Measurements from ENCODE around the gene GSTM4. TPM values are rescaled to one million over a fixed set of nuclear protein-coding genes. Genes with fewer than 3 reads are reported as not detected.
A peak's percentile ranks its signal among the peaks of the same experiment; 100 is the strongest.

GSTM4 gene
- total RNA-seq, 1 donor from 2014 or later = 12.7 TPM

DNA sequence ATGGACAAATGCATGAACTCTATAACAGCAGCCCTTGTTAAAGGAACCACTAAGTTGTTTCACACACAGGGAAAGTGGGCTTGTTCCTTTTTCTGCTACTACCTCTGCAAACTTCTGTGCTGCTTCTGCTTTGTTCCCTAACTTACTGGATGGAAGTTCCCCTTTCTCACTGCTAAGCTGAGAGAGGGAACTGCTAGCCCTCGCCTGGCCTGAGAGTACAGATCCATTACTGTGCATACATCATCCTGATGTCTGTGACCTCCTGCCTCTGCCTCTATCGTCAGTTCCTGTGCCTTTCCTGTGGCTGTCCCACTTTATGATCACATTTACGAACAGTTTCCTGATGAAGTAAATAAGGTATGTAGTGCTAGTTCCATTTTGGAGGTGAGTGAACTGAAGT is 40.0 kb upstream of the GSTM4 start:
- Histone ChIP-seq H3K36me3 (ENCODE audit: control insufficient read depth, insufficient read depth, low read length) (no peaks in the 10 kb centered on the region), H3K27me3 (ENCODE audit: control insufficient read depth, insufficient read depth, low read length) (no peaks in the 10 kb centered on the region), H3K4me3 (ENCODE audit: low read depth, low read length) (no peak overlapping the region)
- DNase-seq (ENCODE audit: low read depth) = no peak
- TF ChIP-seq, protein P1, sequence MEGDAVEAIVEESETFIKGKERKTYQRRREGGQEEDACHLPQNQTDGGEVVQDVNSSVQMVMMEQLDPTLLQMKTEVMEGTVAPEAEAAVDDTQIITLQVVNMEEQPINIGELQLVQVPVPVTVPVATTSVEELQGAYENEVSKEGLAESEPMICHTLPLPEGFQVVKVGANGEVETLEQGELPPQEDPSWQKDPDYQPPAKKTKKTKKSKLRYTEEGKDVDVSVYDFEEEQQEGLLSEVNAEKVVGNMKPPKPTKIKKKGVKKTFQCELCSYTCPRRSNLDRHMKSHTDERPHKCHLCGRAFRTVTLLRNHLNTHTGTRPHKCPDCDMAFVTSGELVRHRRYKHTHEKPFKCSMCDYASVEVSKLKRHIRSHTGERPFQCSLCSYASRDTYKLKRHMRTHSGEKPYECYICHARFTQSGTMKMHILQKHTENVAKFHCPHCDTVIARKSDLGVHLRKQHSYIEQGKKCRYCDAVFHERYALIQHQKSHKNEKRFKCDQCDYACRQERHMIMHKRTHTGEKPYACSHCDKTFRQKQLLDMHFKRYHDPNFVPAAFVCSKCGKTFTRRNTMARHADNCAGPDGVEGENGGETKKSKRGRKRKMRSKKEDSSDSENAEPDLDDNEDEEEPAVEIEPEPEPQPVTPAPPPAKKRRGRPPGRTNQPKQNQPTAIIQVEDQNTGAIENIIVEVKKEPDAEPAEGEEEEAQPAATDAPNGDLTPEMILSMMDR (IDR thresholded peaks at IDR 0.05; ENCODE audit: insufficient read depth, low read length, poor library complexity, severe bottlenecking) = no peak

DNA sequence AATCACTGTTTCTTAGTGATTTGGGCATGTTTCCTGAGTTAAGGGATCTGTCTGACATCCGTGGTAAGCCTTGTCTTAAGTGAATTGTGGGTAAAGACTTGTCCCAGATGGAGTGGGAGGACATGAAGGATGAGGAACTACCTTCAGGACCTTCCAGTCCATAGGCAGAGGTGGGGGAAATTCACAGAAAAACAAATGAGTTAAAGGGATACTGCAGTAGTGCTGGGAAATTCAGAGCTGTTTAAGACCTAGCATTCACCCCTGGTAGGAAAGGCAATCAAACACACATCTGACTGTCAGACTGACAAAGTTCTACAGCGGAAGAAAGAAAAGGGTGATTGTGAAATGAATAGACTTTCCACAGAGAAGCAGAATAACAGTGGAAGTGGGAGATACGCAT is 39.5 kb upstream of the GSTM4 start:
- TF ChIP-seq, protein P1 (IDR thresholded peaks at IDR 0.05; ENCODE audit: insufficient read depth, low read length, poor library complexity, severe bottlenecking) = no peak
- Histone ChIP-seq H3K4me3 (ENCODE audit: low read depth, low read length) (no peak overlapping the region), H3K27me3 (ENCODE audit: control insufficient read depth, insufficient read depth, low read length) (no peaks in the 10 kb centered on the region), H3K36me3 (ENCODE audit: control insufficient read depth, insufficient read depth, low read length) (no peaks in the 10 kb centered on the region)
- no peak for DNase-seq (ENCODE audit: low read depth)

DNA sequence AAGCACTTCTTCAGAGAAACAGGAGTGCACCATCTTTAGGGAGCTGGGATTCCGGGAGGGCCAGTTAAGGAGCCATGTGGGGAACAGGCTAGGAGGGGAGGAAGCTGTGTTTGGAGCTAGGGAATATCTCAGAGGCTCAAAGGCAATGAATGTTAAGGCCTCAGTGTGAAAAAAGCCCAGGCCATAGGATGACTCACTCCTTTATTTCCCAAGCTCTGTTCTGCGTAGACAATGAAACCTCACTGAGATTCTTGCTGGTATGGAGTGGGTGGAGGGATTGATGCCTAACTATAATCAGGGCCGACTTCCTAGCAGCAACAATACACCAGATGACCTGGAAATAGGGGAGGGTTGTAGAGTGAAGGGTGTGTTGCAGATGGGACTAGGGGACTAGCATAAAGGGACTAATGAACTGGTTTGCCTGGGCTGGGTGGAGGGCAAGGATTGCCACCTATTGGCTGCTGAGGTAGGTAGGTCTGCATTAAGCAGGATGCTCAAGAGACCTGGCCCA is 38.6 kb upstream of the GSTM4 start:
- Histone ChIP-seq H3K27me3 (ENCODE audit: control insufficient read depth, insufficient read depth, low read length) (no peaks in the 10 kb centered on the region), H3K36me3 (ENCODE audit: control insufficient read depth, insufficient read depth, low read length) (no peaks in the 10 kb centered on the region), H3K4me3 (ENCODE audit: low read depth, low read length) (no peak overlapping the region)
- DNase-seq (ENCODE audit: low read depth) = peak; percentile 77
- TF ChIP-seq, protein P1 (IDR thresholded peaks at IDR 0.05; ENCODE audit: insufficient read depth, low read length, poor library complexity, severe bottlenecking) = no peak

DNA sequence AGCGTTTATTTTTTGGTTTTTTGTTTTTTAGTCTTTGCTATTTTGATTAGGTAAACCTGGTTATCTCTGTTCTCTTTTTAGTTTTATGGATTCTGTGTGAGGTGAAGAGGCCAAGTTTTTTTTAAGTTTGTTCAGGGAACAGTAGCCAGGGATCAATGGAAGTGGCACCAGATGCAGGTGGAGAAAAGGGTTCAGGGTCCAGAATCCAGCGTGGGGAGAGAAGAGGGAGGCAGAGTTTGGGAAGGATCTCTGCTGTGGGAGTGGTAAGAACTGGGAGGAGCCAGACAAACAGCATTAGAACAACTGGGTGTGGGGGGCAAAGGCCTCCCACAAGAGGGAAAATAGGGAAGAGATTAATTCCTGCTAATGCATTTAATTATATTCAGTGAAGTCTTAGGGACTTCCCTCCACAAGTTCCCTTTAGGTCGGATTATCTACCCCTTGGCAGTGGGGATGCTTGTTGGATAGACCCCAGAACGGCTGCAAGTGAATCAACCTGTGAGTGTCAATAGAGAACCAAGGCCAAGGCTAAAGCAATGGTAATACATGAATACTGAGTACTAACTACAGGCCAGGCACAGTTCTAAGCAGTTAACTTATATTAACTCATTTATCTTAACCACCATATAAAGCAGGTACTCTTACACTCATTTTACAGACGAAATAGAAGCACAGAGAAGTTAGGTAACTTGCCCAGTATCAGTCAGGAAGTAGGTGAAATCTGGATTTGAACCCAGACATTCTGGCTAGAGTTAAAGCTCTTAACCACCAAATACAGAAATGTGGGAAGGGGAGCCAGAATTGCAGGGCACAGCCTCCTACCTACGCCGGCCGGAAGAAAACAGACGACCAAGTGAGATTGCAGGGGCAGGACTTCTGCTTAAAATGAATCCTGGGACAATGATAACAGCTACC is 37.0 kb upstream of the GSTM4 start:
- no peaks in the 10 kb centered on the region for H3K27me3 ChIP-seq (ENCODE audit: control insufficient read depth, insufficient read depth, low read length)
- no peak for DNase-seq (ENCODE audit: low read depth)
- TF ChIP-seq, protein P1 (IDR thresholded peaks at IDR 0.05; ENCODE audit: insufficient read depth, low read length, poor library complexity, severe bottlenecking) = no peak
- peak overlapping the region; percentile 96 for H3K4me3 ChIP-seq (ENCODE audit: low read depth, low read length)
- no peaks in the 10 kb centered on the region for H3K36me3 ChIP-seq (ENCODE audit: control insufficient read depth, insufficient read depth, low read length)

DNA sequence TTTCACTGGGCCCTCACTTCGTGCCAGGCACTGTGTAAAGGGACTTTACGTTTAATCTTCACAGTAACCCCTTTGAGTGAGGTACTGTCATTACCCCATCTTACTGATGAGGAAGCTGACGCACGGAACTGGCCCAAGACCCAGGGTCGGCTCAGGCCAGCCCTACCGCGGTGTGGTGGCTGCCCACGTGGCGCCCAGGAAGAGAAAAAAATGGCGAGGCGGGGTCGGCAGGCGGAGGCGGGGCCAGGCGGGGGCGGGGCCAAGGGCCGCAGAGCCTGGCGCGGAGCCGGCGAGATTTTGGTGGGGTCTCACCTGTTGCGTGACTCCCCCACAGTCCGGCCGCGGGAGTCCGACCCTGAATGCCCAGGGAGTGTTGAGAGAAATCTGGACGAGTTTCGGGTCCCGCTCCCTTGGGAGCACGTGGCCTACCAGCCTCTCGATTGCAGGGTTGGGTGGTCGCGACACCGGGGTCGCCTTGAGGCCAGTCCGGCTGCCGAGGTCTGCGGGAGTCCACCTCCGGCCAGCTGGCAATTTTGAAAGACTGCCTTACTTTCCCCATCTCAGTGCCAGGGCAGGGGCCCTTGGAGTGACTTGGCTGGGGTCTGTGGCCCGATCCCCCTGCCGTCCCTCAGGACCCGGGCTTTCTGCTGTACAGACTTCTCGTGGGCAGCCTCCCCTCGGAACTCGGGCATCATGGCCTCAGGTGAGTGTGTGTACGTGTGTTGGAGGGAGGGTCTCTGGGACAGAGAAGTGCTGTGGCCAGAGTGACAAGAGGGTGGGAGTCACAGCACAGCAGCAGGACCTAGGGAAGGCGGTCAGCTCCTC is 36.1 kb upstream of the GSTM4 start, which contains the start of the genes AMPD2 and GNAT2:
AMPD2 (plus strand) TSS at position 262 of the 825 bp plus-strand sequence. CDS start 1,339 bp downstream, outside the sequence.
GNAT2 (minus strand) TSS at position 41 of the 825 bp plus-strand sequence. CDS start 6,746 bp downstream, outside the sequence.
- DNase-seq (ENCODE audit: low read depth) = no peak
- Histone ChIP-seq H3K4me3 (ENCODE audit: low read depth, low read length) (peak within 1 kb of the TSS; percentile 96), H3K27me3 (ENCODE audit: control insufficient read depth, insufficient read depth, low read length) (no peaks in the 10 kb centered on the region), H3K36me3 (ENCODE audit: control insufficient read depth, insufficient read depth, low read length) (no peaks in the 10 kb centered on the region)
- TF ChIP-seq, protein P1 (IDR thresholded peaks at IDR 0.05; ENCODE audit: insufficient read depth, low read length, poor library complexity, severe bottlenecking) = no peak
